GM12892 (cell line): ENCODE results near the gene HAUS1.

Source experiments
- POLR2A ChIP-seq: IDR thresholded peaks from 2 replicates; pipeline ENCODE4 v1.6.1; 2011; ENCODE audit warnings: low read depth, low read length, control low read depth
- POLR2AphosphoS5 ChIP-seq: IDR thresholded peaks from 2 replicates; pipeline ENCODE4 v1.6.1; 2011; ENCODE audit warnings: low read depth, low read length, control low read depth
- TAF1 ChIP-seq: IDR thresholded peaks from 2 replicates; pipeline ENCODE4 v1.6.1; 2011; ENCODE audit warnings: low read depth, mild to moderate bottlenecking, control low read depth, low read length, borderline replicate concordance

- TF ChIP-seq TAF1 = no peak
- TF ChIP-seq POLR2AphosphoS5 = no peak
- TF ChIP-seq POLR2A = no peak
Observed at GRCh38 chr18:46067438-46068007, 36.7 kb upstream of the HAUS1 start.
